Right lobe of liver (tissue), 6 donors: ENCODE results near the gene CYP4F3. TPM values are rescaled to one million over a fixed set of nuclear protein-coding genes. Genes with fewer than 3 reads are reported as not detected.

Source experiments
- ATAC-seq, 4 donors: fragments of 200-7000 bp; cut with Tn5 transposase; one replicate each; pipeline ENCODE4 v1.9.1; 2020; ENCODE audit warnings: mild to moderate bottlenecking in 4 of 4, moderate library complexity in 4 of 4
- DNase-seq, 3 donors: peaks; one replicate each; pipeline ENCODE4 v3.0.0-alpha.2; 2020
- H3K27ac ChIP-seq, 3 donors: fragments of 200-600 bp; one replicate each; pipeline ENCODE4 v1.8.0; 2022
- H3K27me3 ChIP-seq, 2 donors: fragments of 200-600 bp; one replicate each; pipeline ENCODE4 v1.8.0; 2022
- H3K36me3 ChIP-seq, 4 donors: fragments of 200-600 bp; sonication (generic) in 1 of 4; one replicate each; pipeline versions ENCODE4 v1.5.1 to v1.8.0; 2017 to 2022; ENCODE audit warnings: control low read depth in 1 of 4
- H3K4me1 ChIP-seq, 4 donors: fragments of 200-600 bp; sonication (generic) in 1 of 4; one replicate each; pipeline versions ENCODE4 v1.5.1 to v1.8.0; 2017 to 2022; ENCODE audit warnings: control low read depth in 1 of 4
- H3K4me3 ChIP-seq, 3 donors: fragments of 200-600 bp; one replicate each; pipeline ENCODE4 v1.8.0; 2022
- H3K9me3 ChIP-seq, 4 donors: fragments of 200-600 bp; sonication (generic) in 1 of 4; one replicate each; pipeline versions ENCODE4 v1.5.1 to v1.8.0; 2017 to 2022; ENCODE audit warnings: control low read depth in 1 of 4
- POLR2A ChIP-seq: fragments of 450-650 bp; IDR thresholded peaks from one replicate; pipeline ENCODE4 v1.6.1; 2017; ENCODE audit warnings: antibody characterized with exemption, mild to moderate bottlenecking
- WGBS: methylation state at CpG from one replicate; pipeline ENCODE4 v1.1.6; 2018; ENCODE audit warnings: low coverage, low lambda C conversion rate; ENCODE audit not compliant: insufficient coverage; ENCODE audit errors: missing lambda C conversion rate; 5-methylcytosine and 5-hydroxymethylcytosine counted together
- intact Hi-C, 2 donors: fragments of 100-400 bp; cut with DNase I; formaldehyde crosslinking; loops; one replicate each; pipeline versions ENCODE4 v1.11.2 to v1.14.1; 2022
- total RNA-seq, 6 experiments: library from RNA; depleted of rRNA in 2 of 6; stranded (reverse); fragments of >200 nt in 2 of 6; fragmentation: NEBNext Ultra II Directional in 3 of 6; extraction: Animal tissue kit (Norgen Biotek cat#: 25700) in 3 of 6; gene quantifications; one replicate each; pipeline versions ENCODE4 v1.1.0 to v1.2.4, GENCODE V29; 2016 to 2023
- TF ChIP-seq, protein P1 (sequence below), 4 donors: fragments of 200-600 bp in 3 of 4; fragments of 450-650 bp in 1 of 4; IDR thresholded peaks; one replicate each; pipeline versions ENCODE4 v1.5.1 to v1.8.0; 2016 to 2022; ENCODE audit warnings: antibody characterized with exemption in 4 of 4, mild to moderate bottlenecking in 2 of 4
- donor health status: DM: no; HTN: yes; CAD: no.
- donor health status: DM: no; HTN: no; CAD: no.
- donor health status: DM: no; HTN: no; CAD: no.
- donor health status: DM: no; HTN: yes; CAD: no.
- donor health status: DM: no; HTN: yes; CAD: no.

The CYP4F3 gene
- total RNA-seq, 6 experiments from 2014 or later = 186 to 573 (median 245) TPM

- no peak for TF ChIP-seq POLR2A
- TF ChIP-seq, protein P1, sequence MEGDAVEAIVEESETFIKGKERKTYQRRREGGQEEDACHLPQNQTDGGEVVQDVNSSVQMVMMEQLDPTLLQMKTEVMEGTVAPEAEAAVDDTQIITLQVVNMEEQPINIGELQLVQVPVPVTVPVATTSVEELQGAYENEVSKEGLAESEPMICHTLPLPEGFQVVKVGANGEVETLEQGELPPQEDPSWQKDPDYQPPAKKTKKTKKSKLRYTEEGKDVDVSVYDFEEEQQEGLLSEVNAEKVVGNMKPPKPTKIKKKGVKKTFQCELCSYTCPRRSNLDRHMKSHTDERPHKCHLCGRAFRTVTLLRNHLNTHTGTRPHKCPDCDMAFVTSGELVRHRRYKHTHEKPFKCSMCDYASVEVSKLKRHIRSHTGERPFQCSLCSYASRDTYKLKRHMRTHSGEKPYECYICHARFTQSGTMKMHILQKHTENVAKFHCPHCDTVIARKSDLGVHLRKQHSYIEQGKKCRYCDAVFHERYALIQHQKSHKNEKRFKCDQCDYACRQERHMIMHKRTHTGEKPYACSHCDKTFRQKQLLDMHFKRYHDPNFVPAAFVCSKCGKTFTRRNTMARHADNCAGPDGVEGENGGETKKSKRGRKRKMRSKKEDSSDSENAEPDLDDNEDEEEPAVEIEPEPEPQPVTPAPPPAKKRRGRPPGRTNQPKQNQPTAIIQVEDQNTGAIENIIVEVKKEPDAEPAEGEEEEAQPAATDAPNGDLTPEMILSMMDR (IDR thresholded peaks at IDR 0.05) = no peak
- Histone ChIP-seq H3K27me3 (no peaks in the 10 kb centered on the region), H3K9me3 (no peaks in the 10 kb centered on the region), H3K4me3 (peak overlapping the region; percentile 50 to 88 (median 73)), H3K4me1 (peaks cover 0 to 40% (median 11%) of the 10 kb centered on the region in 4 donors), H3K36me3 (peaks cover 0 to 29% (median 7%) of the 10 kb centered on the region in 4 donors), H3K27ac (peak overlapping the region; percentile 82 to 99 (median 94))
- 22% methylated on average over 5 of the region's 5 CpGs for WGBS
- peak in 1 of 3 donors; percentile 76 for DNase-seq
- peak; percentile 1 to 16 (median 7) for ATAC-seq
- intact Hi-C loops = no loop called here
Observed at GRCh38 chr19:15641901-15642491, 1.3 kb downstream of the CYP4F3 start.

- ATAC-seq = no peak
- H3K27ac ChIP-seq = peak overlapping the region in 2 of 3 donors; percentile 94 to 99
- H3K4me1 ChIP-seq = peaks cover 0 to 48% (median 11%) of the 10 kb centered on the region in 4 donors
- intact Hi-C loops = no loop called here
- H3K36me3 ChIP-seq = peaks cover 2 to 37% (median 9%) of the 10 kb centered on the region in 4 donors
- DNase-seq = no peak
- peak overlapping the region; percentile 50 to 88 (median 73) for H3K4me3 ChIP-seq
- no peak for TF ChIP-seq POLR2A
- TF ChIP-seq, protein P1 (IDR thresholded peaks at IDR 0.05) = no peak
- no peaks in the 10 kb centered on the region for H3K27me3 ChIP-seq
- no peaks in the 10 kb centered on the region for H3K9me3 ChIP-seq
Observed at GRCh38 chr19:15642807-15643206, 2.1 kb downstream of the CYP4F3 start.

DNA sequence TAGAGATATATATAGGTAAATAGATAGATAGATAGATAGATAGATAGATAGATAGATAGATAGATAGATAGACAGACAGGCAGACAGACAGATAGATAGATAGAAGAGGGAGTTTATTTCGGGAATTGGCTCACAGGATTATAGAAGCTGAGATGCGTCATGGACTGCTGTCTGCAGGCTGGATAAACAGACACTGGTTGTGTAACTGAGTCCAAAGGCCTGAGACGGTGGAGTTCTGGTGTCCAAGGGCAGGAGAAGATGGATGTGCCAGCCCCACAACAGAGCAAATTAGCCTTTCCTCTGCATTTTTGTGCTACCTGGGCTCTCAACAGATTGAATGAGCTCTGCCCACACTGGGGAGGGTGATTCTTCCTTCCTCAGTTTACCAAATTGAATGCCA lies 2.7 kb downstream of the CYP4F3 start:
- intact Hi-C loops = no loop called here
- peak overlapping the region; percentile 50 to 88 (median 73) for H3K4me3 ChIP-seq
- H3K27ac ChIP-seq = peak overlapping the region; percentile 54 to 99 (median 81)
- ATAC-seq (peak; percentile 29 to 62 (median 50)), DNase-seq (peak in 2 of 3 donors; percentile 74 to 89)
- no peaks in the 10 kb centered on the region for H3K9me3 ChIP-seq
- H3K27me3 ChIP-seq = no peaks in the 10 kb centered on the region
- peaks cover 0 to 54% (median 11%) of the 10 kb centered on the region in 4 donors for H3K4me1 ChIP-seq
- peaks cover 2 to 43% (median 11%) of the 10 kb centered on the region in 4 donors for H3K36me3 ChIP-seq
- WGBS = 21% methylated on average over 3 of the region's 3 CpGs
- TF ChIP-seq, protein P1 (IDR thresholded peaks at IDR 0.05) = no peak
- peak; percentile 23 for TF ChIP-seq POLR2A

DNA sequence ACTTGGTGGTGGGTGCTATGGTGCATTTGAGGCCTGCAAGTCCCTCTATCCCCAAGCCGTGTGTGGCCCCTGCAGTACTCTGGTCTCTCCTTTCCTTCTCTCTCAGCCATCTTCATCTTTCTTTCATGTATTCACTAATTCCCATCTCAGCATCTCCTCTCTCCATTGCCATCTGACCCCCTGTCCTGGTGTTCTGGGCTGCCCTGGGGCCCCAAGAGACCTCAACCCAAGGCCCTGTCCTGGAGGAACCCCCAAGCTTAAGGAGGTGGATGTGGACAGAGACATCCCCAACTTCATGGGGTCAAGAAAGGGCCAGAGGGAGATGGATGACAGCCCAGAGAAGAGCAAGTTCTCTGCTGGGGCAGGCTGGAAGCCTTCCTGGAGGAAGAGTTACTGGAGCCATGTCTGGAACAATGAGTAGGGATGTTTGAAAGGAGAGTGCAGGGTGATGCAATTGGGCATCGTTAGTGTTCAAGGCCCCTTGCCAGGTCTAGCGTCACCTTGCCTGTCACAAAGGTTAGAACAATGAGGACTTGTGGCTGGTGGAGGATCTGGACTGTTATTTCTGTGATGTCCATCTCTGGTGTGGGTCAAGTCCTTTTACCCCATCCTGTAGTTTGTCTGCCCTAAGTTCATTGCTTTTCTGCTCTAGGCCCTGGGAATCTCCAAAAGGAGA lies 3.5 kb downstream of the CYP4F3 start:
- no peaks in the 10 kb centered on the region for H3K9me3 ChIP-seq
- no peaks in the 10 kb centered on the region for H3K27me3 ChIP-seq
- H3K4me3 ChIP-seq = peak overlapping the region in 2 of 3 donors; percentile 73 to 88
- intact Hi-C loops = no loop called here
- 33% methylated on average over 3 of the region's 3 CpGs for WGBS
- ATAC-seq = peak in 3 of 4 donors; percentile 10 to 24 (median 19)
- peaks cover 0 to 60% (median 11%) of the 10 kb centered on the region in 4 donors for H3K4me1 ChIP-seq
- DNase-seq = peak; percentile 70 to 78 (median 74)
- peak overlapping the region; percentile 54 to 99 (median 81) for H3K27ac ChIP-seq
- peaks cover 2 to 51% (median 14%) of the 10 kb centered on the region in 4 donors for H3K36me3 ChIP-seq
- TF ChIP-seq POLR2A = no peak
- TF ChIP-seq, protein P1 (IDR thresholded peaks at IDR 0.05) = no peak
